ENCODE results near the gene CIAO1.
A peak's percentile ranks its signal among the peaks of the same experiment; 100 is the strongest.
"Not testable (repeated sequence)": the region's sequence is repeated elsewhere in the genome, so short reads cannot be mapped to it uniquely, and the experiment has no call there.

Gene CIAO1

GRCh38 chr2:96251721-96252292, 14.2 kb upstream of the CIAO1 start:
- DNase-seq = no peak

DNA sequence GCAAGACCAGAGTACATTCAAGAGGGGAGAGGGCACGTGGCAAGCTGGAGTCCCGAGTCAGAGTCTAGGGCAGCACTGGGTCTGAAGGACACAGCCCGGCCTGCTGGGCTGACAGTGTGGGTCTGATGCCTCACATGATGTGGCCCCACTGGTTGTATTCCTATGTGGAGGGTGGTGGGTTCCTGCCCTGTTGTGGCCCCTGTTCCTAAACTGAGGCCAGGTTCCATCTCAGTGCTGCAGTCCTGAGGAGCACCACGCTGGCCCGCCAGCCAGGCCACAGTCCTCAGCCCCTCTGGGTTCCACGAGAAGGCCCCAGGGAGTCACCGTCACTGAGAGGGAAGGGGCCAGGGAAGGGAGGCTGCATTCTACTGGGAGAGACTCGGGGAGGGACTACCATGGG, 13.5 kb upstream of the CIAO1 start:
- no peak for DNase-seq

DNA sequence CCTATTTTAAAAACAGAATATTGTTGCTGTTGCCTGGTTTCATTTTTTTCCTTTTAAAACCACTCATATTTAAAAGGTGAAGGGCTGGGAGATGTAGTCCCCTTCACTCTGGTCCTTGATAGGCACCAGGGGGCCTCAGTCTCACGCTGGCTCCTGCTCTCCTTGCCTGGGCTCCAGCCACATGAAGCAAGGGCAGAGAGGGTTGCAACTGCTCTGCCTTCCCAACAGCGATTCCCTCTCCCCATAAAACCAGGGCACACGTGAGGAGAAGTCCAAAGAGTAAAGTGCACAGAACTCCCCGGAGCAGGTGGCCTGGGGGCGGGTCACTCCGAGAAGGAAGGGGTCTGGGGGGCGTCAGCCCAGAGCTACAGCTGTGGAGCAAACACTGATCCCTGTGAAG, 13.0 kb upstream of the CIAO1 start:
- no peak for DNase-seq

GRCh38 chr2:96254571-96254970, 11.5 kb upstream of the CIAO1 start:
- DNase-seq = no peak

GRCh38 chr2:96256611-96257113, 9.4 kb upstream of the CIAO1 start:
- DNase-seq = no peak

- not testable (repeated sequence) for DNase-seq
Measured at GRCh38 chr2:96257744-96258143, 8.3 kb upstream of the CIAO1 start.

DNA sequence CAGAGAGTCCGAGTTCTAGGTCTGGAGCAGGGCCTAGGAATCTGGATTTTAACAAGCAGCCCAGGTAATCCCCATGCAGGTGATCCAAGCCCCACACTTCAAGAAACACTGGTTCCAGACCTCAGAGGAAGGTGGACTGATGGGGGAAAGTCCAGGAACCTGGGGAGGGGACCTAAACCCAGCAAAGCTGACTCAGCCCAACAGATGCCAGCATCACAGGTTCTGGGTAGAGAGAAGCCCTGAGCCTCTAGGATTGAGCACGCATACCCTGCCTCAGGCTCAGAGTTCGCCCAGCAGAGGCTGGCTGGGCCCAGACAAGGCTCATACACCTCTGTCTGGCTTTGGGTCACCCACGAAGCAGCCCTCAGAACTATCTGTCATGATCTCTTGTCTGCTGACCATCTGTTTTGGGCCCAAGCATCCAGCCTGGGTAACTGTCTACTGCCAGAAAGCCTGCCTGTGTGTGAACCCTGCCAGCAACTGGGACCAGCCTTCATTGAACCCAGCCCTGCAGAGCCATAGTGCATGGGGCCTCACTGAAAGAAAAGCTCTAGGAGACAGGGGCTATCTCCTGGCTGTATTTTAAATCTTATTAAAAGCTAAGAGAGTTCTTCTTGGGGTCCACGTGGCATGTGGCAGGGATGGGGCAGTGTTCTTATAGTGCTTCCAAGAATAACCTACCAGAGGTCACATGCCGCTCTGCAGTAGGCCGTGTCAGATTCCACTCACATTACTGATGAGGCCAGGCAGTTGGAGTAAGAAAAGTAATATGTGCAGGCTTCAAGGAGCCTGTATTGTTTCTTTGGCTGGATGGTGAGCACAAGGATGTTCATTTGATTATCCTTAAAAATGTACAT, 7.6 kb upstream of the CIAO1 start:
- no peak for DNase-seq

DNA sequence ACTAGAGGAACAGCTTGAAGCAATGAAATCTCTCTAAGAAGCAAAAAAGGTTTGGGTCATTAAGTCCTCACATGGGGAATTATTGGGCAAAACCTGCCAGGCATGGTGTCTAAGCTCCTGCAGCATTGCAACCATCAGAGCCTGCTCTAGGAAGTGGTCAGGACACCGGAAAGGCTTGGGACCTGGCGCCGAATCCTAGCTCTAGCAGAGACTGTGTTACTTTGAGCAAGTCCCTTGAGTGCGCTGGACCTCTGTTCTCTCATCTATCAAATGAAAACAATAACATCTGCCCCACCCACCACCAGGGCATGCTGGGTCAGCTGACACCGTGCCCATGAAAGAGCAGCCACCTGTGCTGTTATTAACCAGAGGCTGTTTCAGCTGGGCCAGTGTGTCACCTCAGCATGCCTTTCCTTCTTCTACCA, 6.5 kb upstream of the CIAO1 start:
- no peak for DNase-seq

GRCh38 chr2:96260387-96261260, 5.4 kb upstream of the CIAO1 start:
- no peak for DNase-seq

DNA sequence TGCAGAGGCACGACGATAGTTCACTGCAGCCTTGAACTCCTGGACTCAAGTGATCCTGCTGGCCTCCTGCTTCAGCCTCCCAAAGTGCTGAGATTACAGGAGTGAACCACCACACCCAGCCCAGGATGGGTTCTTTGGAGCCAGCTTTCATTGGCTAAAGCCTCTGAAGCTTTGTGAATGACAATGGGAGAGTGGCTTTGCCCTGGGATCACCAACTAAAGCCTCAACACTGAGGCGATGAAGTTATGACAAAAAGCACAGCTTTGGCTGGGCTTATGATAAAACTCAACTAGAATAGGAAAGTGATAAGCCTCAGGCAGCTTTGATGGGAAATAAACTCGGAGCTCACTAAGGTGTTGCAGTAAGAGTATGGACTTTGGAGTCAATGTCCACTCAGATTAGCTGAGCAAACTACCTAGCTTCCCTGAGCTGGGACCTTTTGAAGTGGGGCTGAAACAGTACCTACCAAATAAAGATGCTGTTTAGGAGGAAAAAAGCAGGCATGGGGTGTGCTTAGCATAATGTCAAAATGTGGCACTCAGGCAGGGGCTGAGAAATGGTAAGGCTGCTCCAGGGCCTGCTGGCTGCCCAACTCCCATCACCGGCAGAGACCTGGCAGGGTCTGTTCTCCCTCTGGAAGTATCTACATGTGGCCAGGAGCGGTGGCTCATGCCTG, 4.6 kb upstream of the CIAO1 start:
- no peak for DNase-seq

DNA sequence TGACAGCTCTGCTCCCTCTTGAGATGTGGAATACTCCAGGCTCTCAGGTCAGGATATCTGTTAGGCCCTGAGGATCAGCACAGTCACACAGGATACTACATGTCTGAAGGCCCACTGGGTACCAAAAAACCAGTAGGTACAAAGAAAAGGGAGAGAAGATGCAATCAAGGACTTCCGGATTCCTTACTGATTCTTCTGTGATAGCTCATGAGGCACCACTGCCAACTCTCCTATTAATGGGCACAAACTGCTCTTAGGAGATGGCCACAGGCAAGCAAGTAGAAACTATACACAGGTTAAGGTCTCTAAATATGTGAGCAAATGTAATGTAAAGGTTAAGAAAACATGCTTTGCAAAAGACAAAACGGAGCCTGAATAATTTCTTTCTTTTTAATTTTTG, 3.7 kb upstream of the CIAO1 start:
- no peak for DNase-seq

GRCh38 chr2:96264086-96264485, 1.9 kb upstream of the CIAO1 start:
- DNase-seq = no peak

DNA sequence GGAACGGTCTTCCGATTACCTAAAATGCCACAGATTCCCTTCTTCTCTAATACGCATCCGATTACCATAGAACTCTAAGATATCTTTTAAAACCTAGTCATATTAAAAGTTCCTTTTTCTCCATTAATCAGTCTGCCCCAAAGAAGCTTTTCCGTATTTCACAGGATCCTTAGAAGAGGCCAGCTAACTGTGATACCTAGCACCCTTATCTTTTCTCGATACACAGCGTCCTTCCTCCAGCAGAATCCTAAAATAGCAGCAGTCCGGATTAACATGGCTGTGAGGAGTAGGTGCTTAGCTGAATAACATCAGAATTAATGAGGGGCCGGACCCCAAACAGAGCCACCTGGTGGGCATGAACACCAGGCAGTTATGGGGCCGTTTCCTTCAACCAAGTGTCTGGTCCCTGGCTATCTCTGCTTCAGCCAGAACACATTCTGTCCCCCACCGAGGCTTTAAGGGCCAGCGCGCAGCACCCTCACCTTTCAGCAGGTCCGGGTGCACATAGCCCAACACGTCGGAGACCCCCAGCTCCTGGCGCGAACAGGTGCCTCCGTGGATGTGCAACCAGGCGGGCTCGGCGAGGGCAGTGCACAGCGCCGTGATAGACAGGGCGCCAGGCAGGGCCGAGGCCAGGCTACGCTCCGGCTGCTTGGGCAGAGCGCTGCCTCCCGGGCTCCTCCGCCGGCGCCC, 1.2 kb upstream of the CIAO1 start:
- DNase-seq = no peak

DNA sequence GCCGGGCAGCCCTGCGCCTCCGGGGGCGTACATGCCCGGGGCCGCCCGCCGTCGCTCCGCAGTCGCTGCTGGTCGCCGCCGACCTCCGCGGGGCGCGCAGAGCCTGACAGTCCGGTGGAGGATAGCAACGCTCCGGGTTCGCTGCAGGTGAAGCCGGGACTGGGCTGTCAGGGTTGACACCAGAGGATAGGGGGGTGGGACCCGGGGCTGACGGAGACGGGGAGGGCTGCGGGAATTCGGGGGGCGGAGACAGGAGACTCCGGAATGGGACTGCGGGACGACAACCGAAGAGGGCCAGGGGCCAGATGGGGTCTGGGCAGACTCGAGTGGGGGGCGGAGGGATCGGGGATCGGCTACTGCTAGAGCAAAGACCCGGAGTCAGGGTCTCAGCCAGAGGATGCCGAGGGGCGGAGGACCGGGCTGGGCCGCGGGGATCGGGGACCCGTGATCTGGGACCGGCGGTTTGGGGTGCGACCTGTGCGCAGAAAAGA, 631 bp upstream of the CIAO1 start:
- DNase-seq = no peak

DNA sequence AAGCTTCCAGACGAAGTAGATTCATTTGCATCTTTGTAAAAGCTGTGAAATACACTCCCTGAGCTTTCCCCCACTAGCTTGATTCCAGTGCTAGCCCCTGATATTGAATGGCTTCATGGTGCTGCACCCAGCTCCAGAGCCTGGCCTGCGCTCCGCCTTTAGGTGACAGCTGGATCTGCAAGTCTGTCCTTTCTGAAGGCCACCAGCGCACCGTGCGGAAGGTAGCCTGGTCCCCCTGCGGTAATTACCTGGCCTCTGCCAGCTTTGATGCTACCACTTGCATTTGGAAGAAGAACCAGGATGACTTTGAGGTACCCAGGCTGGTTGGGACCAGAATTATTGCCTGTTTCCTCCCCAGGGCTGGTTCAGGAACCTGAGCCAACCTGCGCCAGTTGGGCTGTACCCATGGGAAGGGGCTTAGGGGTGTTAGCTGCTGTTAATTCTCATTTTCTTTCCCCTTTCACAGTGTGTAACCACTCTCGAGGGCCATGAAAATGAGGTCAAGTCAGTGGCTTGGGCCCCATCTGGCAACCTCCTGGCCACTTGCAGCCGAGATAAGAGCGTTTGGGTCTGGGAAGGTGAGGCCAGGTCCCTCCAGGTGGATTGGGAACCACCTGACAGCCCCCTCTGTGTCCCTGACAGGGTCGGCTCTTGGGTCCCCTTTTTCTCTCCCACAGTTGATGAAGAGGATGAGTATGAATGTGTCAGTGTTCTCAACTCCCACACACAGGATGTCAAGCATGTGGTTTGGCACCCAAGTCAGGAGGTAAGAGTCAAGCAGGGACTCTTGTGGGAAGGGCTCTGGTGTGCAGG, 1.3 kb downstream of the CIAO1 start:
- DNase-seq = peak; percentile 5

DNA sequence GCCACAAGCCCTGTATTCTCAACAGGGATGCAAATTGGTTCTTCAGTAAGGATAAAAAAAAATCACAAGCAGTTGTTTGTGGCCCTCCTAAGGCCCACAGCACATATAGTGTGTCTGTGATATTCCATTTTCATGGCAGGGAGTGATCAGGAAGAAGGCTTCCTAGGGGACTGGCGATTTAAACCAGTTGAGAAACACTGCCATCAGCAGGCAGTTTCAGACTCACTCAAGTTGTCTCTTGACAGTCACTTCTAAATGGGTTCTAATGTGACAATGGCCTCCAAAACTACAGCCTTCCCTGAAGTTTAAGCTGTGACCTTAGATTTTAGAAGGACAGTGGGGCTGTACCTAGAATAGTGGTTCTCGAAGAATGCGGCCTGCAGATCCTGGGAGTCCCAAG, 6.0 kb downstream of the CIAO1 start:
- no peak for DNase-seq

DNA sequence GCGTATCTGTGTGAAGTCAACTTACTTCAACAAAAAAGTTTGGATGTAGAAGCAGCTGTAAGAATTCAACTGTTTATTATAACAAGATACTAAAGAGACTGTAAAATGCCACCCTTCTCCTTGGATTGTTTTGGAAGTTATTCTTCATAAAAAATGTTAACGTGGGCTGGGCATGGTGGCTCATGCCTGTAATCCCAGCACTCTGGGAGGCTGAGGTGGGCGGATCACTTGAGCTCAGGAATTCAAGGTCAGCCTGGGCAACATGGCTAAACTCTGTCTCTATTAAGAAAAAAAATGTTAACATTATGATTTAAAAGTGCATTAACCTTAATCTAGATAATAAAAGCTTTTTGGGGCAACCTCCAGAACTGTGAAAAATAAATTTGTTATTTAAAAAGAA, 7.7 kb downstream of the CIAO1 start:
- no peak for DNase-seq

DNA sequence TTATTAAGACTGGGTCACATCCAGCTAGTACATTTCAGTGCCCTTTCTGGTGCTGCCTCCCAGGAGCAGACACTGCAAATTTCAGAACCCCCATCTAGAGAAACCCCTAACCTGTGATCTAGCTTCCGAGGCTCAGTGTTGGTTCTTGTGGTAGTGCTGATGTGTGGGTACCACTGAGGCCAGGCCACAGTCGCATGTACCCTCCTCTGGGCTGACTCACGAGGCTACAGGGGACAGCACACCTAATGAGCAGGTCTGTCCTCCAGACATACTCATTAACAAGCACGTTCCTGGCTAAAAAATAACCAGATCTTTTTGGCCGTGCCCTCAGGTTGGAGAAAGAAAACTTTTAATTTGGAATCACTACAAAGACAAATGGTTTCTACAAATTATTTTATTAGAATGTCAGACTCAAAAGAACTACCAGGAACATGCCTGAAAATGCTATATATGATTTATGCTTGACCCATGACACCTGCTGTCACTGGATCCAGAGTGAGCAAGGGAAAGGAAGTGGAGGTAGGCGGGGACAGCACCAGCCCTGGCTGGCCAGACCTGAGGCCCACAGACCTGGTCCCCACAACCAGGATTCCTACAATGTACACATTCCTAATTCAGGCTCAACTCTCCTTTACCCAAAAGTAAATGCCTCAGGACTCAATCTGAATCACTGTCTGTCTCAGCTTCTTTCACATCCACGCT, 8.5 kb downstream of the CIAO1 start:
- DNase-seq = no peak

GRCh38 chr2:96276787-96277499, 10.9 kb downstream of the CIAO1 start:
- DNase-seq = no peak
